ENCODE results near the gene NT5E. TPM values are rescaled to one million over a fixed set of nuclear protein-coding genes. Genes with fewer than 3 reads are reported as not detected.

NT5E gene
- total RNA-seq, 1 donor from 2014 or later = 5.8 TPM

DNA sequence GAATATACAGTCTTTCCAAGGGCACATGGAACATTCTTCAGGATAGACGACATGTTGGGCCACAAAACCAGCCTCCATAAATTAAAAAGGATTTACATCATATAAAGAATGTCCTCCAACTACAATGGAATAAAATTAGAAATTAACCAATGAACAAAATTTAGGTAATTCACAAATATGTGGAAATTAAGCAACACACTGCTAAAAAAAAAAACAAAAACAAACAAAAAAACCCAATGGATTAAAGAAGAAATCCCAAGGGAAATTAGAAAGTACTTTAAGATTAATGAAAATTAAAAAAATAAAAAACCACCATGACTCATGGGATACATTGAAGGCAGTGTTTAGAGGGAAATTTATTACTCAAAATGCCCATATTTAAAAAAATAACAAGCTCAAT lies 21.4 kb upstream of the NT5E start:
- POLR2A ChIA-PET = no interaction called here

DNA sequence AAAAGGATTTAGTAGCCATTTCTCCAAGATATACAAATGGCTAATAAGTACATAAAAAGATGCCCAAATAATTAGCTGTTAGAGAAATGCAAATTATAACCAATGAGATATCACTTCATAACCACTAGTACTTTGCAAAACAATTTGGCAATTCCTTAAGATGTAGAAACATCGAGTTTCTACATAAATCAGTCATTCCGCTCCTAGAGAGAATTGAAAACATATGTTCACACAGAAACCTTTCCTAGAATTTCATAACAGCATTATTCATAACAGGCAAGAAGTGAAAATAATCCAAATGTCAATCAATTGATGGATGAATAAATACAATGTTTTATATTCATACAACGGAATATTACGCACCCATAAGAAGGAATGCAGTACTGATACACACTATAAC lies 20.5 kb upstream of the NT5E start:
- Mint-ChIP-seq H3K9me3 (peaks cover 14% of the 10 kb centered on the region), H3K4me3 (no peak overlapping the region), H3K4me1 (no peaks in the 10 kb centered on the region), H3K27me3 (no peaks in the 10 kb centered on the region), H3K27ac (no peak overlapping the region), H3K36me3 (ENCODE audit: low read depth) (no peaks in the 10 kb centered on the region)
- POLR2A ChIA-PET = no interaction called here
- TF ChIP-seq, protein P1, sequence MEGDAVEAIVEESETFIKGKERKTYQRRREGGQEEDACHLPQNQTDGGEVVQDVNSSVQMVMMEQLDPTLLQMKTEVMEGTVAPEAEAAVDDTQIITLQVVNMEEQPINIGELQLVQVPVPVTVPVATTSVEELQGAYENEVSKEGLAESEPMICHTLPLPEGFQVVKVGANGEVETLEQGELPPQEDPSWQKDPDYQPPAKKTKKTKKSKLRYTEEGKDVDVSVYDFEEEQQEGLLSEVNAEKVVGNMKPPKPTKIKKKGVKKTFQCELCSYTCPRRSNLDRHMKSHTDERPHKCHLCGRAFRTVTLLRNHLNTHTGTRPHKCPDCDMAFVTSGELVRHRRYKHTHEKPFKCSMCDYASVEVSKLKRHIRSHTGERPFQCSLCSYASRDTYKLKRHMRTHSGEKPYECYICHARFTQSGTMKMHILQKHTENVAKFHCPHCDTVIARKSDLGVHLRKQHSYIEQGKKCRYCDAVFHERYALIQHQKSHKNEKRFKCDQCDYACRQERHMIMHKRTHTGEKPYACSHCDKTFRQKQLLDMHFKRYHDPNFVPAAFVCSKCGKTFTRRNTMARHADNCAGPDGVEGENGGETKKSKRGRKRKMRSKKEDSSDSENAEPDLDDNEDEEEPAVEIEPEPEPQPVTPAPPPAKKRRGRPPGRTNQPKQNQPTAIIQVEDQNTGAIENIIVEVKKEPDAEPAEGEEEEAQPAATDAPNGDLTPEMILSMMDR (IDR thresholded peaks at IDR 0.05) = no peak
- CTCF ChIA-PET = no interaction called here
- no peak for DNase-seq
- intact Hi-C loops (cut with micrococcal nuclease) = no loop called here
- no peak for ATAC-seq (ENCODE audit: low read depth)

More for the DNA sequence above, 21.4 kb upstream of the NT5E start:
- Mint-ChIP-seq H3K4me1 (no peaks in the 10 kb centered on the region), H3K4me3 (no peak overlapping the region), H3K27me3 (no peaks in the 10 kb centered on the region), H3K9me3 (peaks cover 14% of the 10 kb centered on the region), H3K27ac (no peak overlapping the region), H3K36me3 (ENCODE audit: low read depth) (no peaks in the 10 kb centered on the region)
- ATAC-seq (ENCODE audit: low read depth) = no peak
- DNase-seq = no peak
- intact Hi-C loops (cut with micrococcal nuclease) = no loop called here
- CTCF ChIA-PET = no interaction called here
- TF ChIP-seq, protein P1 (IDR thresholded peaks at IDR 0.05) = no peak

DNA sequence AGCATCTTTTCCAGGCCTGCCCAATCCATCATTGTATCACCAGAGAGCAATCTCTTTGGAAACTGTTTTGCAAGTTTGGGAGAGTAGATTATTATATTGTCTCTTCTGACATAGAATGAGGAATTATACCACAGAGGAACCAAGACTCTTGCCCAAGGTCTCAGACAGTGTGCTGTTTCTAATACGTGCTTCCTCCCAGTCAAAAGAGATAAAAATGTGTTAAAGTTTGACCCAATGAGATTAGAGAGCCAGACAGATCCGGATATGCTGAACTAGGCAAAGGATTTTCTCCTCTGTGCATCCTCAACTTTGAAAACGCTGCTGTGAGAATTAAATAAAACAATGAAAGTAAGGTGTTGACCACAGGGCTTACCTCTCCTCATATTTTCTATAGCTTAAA lies 18.6 kb upstream of the NT5E start:
- H3K9me3 Mint-ChIP-seq = peaks cover 6% of the 10 kb centered on the region
- DNase-seq (no peak), ATAC-seq (ENCODE audit: low read depth) (no peak)
- no peaks in the 10 kb centered on the region for H3K36me3 Mint-ChIP-seq (ENCODE audit: low read depth)
- no peaks in the 10 kb centered on the region for H3K4me1 Mint-ChIP-seq
- no peak overlapping the region for H3K4me3 Mint-ChIP-seq
- intact Hi-C loops (cut with micrococcal nuclease) = no loop called here
- H3K27ac Mint-ChIP-seq = no peak overlapping the region
- no peaks in the 10 kb centered on the region for H3K27me3 Mint-ChIP-seq
- ChIA-PET POLR2A (interaction anchor here (0.6 kb wide), 1 partner anchor 379 kb away, joined by 4 read pairs; no protein-coding TSS in a partner anchor), CTCF (no interaction called here)
- TF ChIP-seq, protein P1 (IDR thresholded peaks at IDR 0.05) = no peak

DNA sequence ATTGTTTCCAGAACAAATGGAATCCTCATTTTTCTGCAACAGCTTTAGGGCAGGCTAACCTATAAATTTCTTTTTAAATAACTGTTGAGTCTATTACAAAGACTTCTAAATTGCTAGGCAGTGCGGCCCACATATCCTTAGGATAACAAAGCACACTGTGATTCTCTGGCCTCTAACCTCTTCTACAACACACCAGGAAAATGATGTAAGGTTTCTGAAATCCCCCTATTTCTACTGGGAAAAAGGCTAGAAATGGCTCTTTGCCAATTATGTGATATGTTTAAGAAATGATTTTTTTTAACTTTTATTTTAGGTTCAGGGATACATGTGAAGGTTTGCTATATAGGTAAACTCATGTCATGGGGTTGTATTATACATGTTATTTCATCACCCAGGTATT lies 17.3 kb upstream of the NT5E start:
- CTCF ChIA-PET = no interaction called here

DNA sequence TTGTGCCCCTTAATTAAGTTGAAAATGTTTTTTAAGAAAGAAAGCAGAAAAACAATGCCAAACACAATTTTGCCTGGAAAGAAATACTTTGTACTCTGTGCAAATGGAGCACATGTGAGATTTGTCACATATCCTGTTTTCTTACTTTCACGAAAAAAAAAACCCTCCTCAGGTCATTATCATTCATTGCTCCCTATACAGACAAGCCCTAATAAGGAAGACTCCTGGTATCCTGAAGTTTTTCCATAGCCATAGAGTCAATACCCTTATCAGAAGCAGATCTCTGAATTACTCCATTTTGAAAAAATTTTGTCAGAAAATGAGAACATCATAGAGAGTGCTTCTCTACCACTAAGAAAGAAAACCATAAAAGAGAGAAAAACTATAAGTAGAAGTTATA lies 14.0 kb upstream of the NT5E start:
- ATAC-seq (ENCODE audit: low read depth) (no peak), DNase-seq (no peak)
- no peaks in the 10 kb centered on the region for H3K4me1 Mint-ChIP-seq
- H3K4me3 Mint-ChIP-seq = no peak overlapping the region
- TF ChIP-seq, protein P1 (IDR thresholded peaks at IDR 0.05) = no peak
- no peaks in the 10 kb centered on the region for H3K27me3 Mint-ChIP-seq
- ChIA-PET POLR2A (no interaction called here), CTCF (no interaction called here)
- no peak overlapping the region for H3K27ac Mint-ChIP-seq
- H3K9me3 Mint-ChIP-seq = peaks cover 3% of the 10 kb centered on the region
- H3K36me3 Mint-ChIP-seq (ENCODE audit: low read depth) = no peaks in the 10 kb centered on the region
- intact Hi-C loops (cut with micrococcal nuclease) = no loop called here

More for the DNA sequence above, 17.3 kb upstream of the NT5E start:
- Mint-ChIP-seq H3K4me1 (no peaks in the 10 kb centered on the region), H3K27ac (no peak overlapping the region), H3K27me3 (no peaks in the 10 kb centered on the region), H3K4me3 (no peak overlapping the region), H3K36me3 (ENCODE audit: low read depth) (no peaks in the 10 kb centered on the region), H3K9me3 (peaks cover 4% of the 10 kb centered on the region)
- POLR2A ChIA-PET = no interaction called here
- ATAC-seq (ENCODE audit: low read depth) (no peak), DNase-seq (no peak)
- TF ChIP-seq, protein P1 (IDR thresholded peaks at IDR 0.05) = no peak
- intact Hi-C loops (cut with micrococcal nuclease) = no loop called here
